ENCODE data around the gene TIMM17A. TPM values are rescaled to one million over a fixed set of nuclear protein-coding genes. Genes with fewer than 3 reads are reported as not detected.

The TIMM17A gene
- total RNA-seq, 1 donor from 2014 or later = 50.5 TPM

GRCh38 chr1:201988601-201989000 lies 33.3 kb downstream of the TIMM17A start:
- H3K9me3 Mint-ChIP-seq = no peaks in the 10 kb centered on the region
- Histone ChIP-seq H3K36me3 (peaks cover 5% of the 10 kb centered on the region), H3K9me3 (ENCODE audit: low read depth) (no peaks in the 10 kb centered on the region), H3K4me1 (peaks cover 5% of the 10 kb centered on the region), H3K27ac (no peak overlapping the region), H3K4me3 (no peak overlapping the region), H4K20me1 (ENCODE audit: low read depth) (peaks cover 24% of the 10 kb centered on the region), H3K9ac (no peak overlapping the region), H3K27me3 (no peaks in the 10 kb centered on the region), H2AFZ (replicated peaks) (no peak overlapping the region), H3K79me2 (ENCODE audit: low read depth) (peaks cover 47% of the 10 kb centered on the region), H3F3A (ENCODE audit: low read depth) (peaks cover 1% of the 10 kb centered on the region), H3K4me2 (no peak overlapping the region)
- no peak overlapping the region for H3K4me3 Mint-ChIP-seq
- TF ChIP-seq EZH2phosphoT487 (IDR thresholded peaks at IDR 0.05) = no peak
- no peak for TF ChIP-seq EZH2 (IDR thresholded peaks at IDR 0.05)
- H3K27ac Mint-ChIP-seq = no peak overlapping the region
- peaks cover 24% of the 10 kb centered on the region for H3K36me3 Mint-ChIP-seq
- peaks cover 11% of the 10 kb centered on the region for H3K4me1 Mint-ChIP-seq
- H3K27me3 Mint-ChIP-seq (ENCODE audit: insufficient read depth, low read depth) = no peaks in the 10 kb centered on the region
- no peak for DNase-seq (ENCODE audit: low spot score)

GRCh38 chr1:201989354-201990128 lies 34.2 kb downstream of the TIMM17A start:
- Histone ChIP-seq H3K27me3 (no peaks in the 10 kb centered on the region), H3F3A (ENCODE audit: low read depth) (no peaks in the 10 kb centered on the region), H3K79me2 (ENCODE audit: low read depth) (peaks cover 37% of the 10 kb centered on the region), H4K20me1 (ENCODE audit: low read depth) (peaks cover 17% of the 10 kb centered on the region), H2AFZ (replicated peaks) (no peak overlapping the region), H3K27ac (no peak overlapping the region), H3K4me3 (no peak overlapping the region), H3K9ac (no peak overlapping the region), H3K4me2 (no peak overlapping the region), H3K9me3 (ENCODE audit: low read depth) (no peaks in the 10 kb centered on the region), H3K4me1 (no peaks in the 10 kb centered on the region), H3K36me3 (peaks cover 5% of the 10 kb centered on the region)
- Mint-ChIP-seq H3K27ac (no peak overlapping the region), H3K36me3 (peaks cover 28% of the 10 kb centered on the region), H3K4me1 (peaks cover 4% of the 10 kb centered on the region), H3K9me3 (no peaks in the 10 kb centered on the region), H3K4me3 (no peak overlapping the region), H3K27me3 (ENCODE audit: insufficient read depth, low read depth) (no peaks in the 10 kb centered on the region)
- no peak for DNase-seq (ENCODE audit: low spot score)
- TF ChIP-seq EZH2 (IDR thresholded peaks at IDR 0.05) (no peak), CTCF (IDR thresholded peaks at IDR 0.05) (no peak), EZH2phosphoT487 (IDR thresholded peaks at IDR 0.05) (no peak)

GRCh38 chr1:201990427-201990826 lies 35.1 kb downstream of the TIMM17A start:
- Mint-ChIP-seq H3K27ac (no peak overlapping the region), H3K36me3 (peaks cover 28% of the 10 kb centered on the region), H3K27me3 (ENCODE audit: insufficient read depth, low read depth) (no peaks in the 10 kb centered on the region), H3K4me1 (peaks cover under 1% of the 10 kb centered on the region), H3K9me3 (no peaks in the 10 kb centered on the region), H3K4me3 (no peak overlapping the region)
- Histone ChIP-seq H3K27me3 (no peaks in the 10 kb centered on the region), H3K36me3 (peaks cover 5% of the 10 kb centered on the region), H3K9me3 (ENCODE audit: low read depth) (no peaks in the 10 kb centered on the region), H3K4me3 (no peak overlapping the region), H3K9ac (no peak overlapping the region), H3K79me2 (ENCODE audit: low read depth) (peaks cover 29% of the 10 kb centered on the region), H2AFZ (replicated peaks) (no peak overlapping the region), H3K4me1 (no peaks in the 10 kb centered on the region), H3F3A (ENCODE audit: low read depth) (no peaks in the 10 kb centered on the region), H3K27ac (no peak overlapping the region), H4K20me1 (ENCODE audit: low read depth) (peaks cover 17% of the 10 kb centered on the region), H3K4me2 (no peak overlapping the region)
- DNase-seq (ENCODE audit: low spot score) = no peak
- TF ChIP-seq CTCF (IDR thresholded peaks at IDR 0.05) (no peak), EZH2phosphoT487 (IDR thresholded peaks at IDR 0.05) (no peak), EZH2 (IDR thresholded peaks at IDR 0.05) (no peak)

GRCh38 chr1:201999625-202000238 lies 44.4 kb downstream of the TIMM17A start:
- Histone ChIP-seq H3K4me2 (no peak overlapping the region), H2AFZ (replicated peaks) (no peak overlapping the region), H3K9me3 (ENCODE audit: low read depth) (no peaks in the 10 kb centered on the region), H3F3A (ENCODE audit: low read depth) (no peaks in the 10 kb centered on the region), H3K4me1 (no peaks in the 10 kb centered on the region), H3K36me3 (peaks cover 5% of the 10 kb centered on the region), H3K27ac (no peak overlapping the region), H3K9ac (no peak overlapping the region), H3K4me3 (no peak overlapping the region), H3K27me3 (no peaks in the 10 kb centered on the region), H3K79me2 (ENCODE audit: low read depth) (no peaks in the 10 kb centered on the region), H4K20me1 (ENCODE audit: low read depth) (peaks cover 7% of the 10 kb centered on the region)
- no peaks in the 10 kb centered on the region for H3K4me1 Mint-ChIP-seq
- TF ChIP-seq CTCF (IDR thresholded peaks at IDR 0.05) = peak; percentile 75
- no peak for TF ChIP-seq EZH2phosphoT487 (IDR thresholded peaks at IDR 0.05)
- H3K27ac Mint-ChIP-seq = no peak overlapping the region
- H3K36me3 Mint-ChIP-seq = peaks cover 31% of the 10 kb centered on the region
- no peak overlapping the region for H3K4me3 Mint-ChIP-seq
- H3K27me3 Mint-ChIP-seq (ENCODE audit: insufficient read depth, low read depth) = peaks cover 3% of the 10 kb centered on the region
- DNase-seq (ENCODE audit: low spot score) = peak; percentile 74
- no peaks in the 10 kb centered on the region for H3K9me3 Mint-ChIP-seq

Measured in neural progenitor cell (in vitro differentiated cells).